Measurements from ENCODE around the gene COLEC12. TPM values are rescaled to one million over a fixed set of nuclear protein-coding genes. Genes with fewer than 3 reads are reported as not detected.

The COLEC12 gene
- polyA plus RNA-seq, 6 donors from 2014 or later: not detected

DNA sequence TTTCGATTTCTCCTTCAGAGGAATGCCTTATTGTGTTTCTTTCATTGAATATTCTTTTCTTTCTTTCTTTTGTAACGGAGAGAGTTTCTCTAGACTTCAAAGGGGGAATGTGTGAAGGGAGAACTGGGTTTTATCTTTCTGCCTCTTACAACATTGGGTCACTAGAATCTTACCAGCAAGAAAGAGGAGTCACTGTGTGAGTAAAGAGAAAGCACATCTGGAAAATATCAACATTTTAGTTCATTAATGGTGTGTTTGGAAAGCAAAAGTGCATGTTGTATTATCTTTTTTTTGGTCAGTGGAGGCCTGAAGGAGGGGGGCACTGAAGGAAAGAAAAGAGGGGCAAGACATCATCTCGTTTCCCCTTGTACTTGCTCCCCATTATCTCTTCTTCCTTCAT lies 146.0 kb downstream of the COLEC12 start:
- ATAC-seq (ENCODE audit: low read depth in 2 of 2) (no peak), DNase-seq (no peak)
- H3K4me1 Mint-ChIP-seq: peaks cover 0 to 4% (median 0%) of the 10 kb centered on the region in 3 donors
- H3K27me3 Mint-ChIP-seq: peaks cover 5 to 8% (median 5%) of the 10 kb centered on the region in 3 donors
- no peaks in the 10 kb centered on the region for H3K9me3 Mint-ChIP-seq
- no peaks in the 10 kb centered on the region for H3K36me3 Mint-ChIP-seq
- no peak overlapping the region for H3K27ac Mint-ChIP-seq
- H3K4me3 Mint-ChIP-seq: no peak overlapping the region

DNA sequence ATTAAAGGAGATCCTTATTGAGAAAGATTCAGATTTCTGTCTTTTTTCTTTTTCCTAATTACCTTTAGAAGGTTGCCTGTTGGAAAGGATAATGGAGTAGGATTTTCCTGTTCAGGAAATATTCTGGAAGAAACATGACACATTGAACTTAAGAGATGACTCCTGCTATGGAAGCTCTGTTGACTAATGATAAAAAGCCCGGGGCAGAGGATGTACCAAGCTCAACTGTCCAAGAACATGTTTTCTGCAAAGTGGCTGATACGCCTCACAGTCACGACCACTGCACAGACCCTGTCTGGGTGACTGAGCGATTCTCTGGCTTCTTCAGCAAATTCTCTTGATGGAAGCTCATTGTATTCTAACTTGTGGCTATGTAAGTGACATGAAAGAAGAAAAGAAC lies 146.5 kb downstream of the COLEC12 start:
- H3K4me1 Mint-ChIP-seq: peaks cover 0 to 4% (median 0%) of the 10 kb centered on the region in 3 donors

DNA sequence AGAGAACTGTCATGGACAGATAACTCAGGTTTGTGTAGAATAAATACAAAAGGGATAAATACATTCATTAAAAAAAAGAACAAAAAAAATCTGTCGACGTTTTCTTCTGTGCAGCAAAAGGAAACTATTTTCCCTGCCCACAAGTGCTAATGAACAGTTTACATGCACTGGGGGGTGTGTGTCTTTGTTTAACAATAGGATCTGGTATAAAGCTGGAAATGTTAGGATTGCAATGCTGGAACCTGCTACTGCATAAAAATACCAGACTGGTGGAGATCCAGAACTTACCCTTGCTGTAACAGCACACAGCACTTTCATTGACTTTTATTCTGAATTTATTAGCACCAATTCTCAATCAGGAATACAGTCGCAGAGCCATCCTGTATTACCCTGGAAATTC lies 148.1 kb downstream of the COLEC12 start:
- Mint-ChIP-seq H3K27ac (no peak overlapping the region), H3K4me1 (no peaks in the 10 kb centered on the region), H3K4me3 (no peak overlapping the region), H3K27me3 (peaks cover 5 to 8% (median 5%) of the 10 kb centered on the region in 3 donors), H3K9me3 (no peaks in the 10 kb centered on the region), H3K36me3 (no peaks in the 10 kb centered on the region)
- ATAC-seq (ENCODE audit: low read depth in 2 of 2) (no peak), DNase-seq (no peak)

More for the DNA sequence above, 146.5 kb downstream of the COLEC12 start:
- no peak for DNase-seq
- Mint-ChIP-seq H3K27me3 (peaks cover 5 to 8% (median 5%) of the 10 kb centered on the region in 3 donors), H3K36me3 (no peaks in the 10 kb centered on the region), H3K4me3 (no peak overlapping the region), H3K27ac (no peak overlapping the region), H3K9me3 (no peaks in the 10 kb centered on the region)
- no peak for ATAC-seq (ENCODE audit: low read depth in 2 of 2)

DNA sequence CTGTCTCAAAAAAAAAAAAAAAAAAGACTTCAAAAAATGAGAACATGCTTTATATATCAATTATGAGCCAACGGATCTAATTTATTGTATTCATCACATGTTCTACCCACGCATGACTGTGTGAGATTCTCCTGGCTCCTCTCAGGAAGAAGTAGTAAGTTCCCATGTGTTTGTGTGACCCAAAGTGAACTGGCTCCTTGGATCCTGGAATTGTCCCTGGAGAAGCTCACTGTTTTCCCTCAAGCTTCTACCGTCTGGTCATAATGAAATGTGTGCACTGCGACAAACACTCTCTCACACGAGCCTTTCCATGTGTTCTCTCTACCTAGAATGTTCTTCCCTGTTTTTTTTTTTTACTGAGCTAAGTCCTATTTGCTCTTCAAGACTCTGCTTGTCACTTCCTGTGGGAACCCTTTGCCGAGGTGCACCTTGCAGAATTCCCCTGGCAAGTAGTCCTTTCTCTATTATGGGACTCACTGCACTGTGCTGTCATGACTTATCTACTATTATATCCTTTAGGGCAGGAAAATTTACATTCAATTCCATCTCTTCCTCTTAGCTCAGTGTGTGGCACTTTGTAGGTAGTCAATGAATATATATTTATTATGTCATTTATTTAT lies 149.4 kb downstream of the COLEC12 start:
- peaks cover 5 to 8% (median 5%) of the 10 kb centered on the region in 3 donors for H3K27me3 Mint-ChIP-seq
- ATAC-seq (ENCODE audit: low read depth in 2 of 2) (no peak), DNase-seq (no peak)
- H3K27ac Mint-ChIP-seq: no peak overlapping the region
- H3K9me3 Mint-ChIP-seq: peaks cover 0 to 6% (median 4%) of the 10 kb centered on the region in 7 donors
- no peaks in the 10 kb centered on the region for H3K36me3 Mint-ChIP-seq
- H3K4me1 Mint-ChIP-seq: no peaks in the 10 kb centered on the region
- H3K4me3 Mint-ChIP-seq: no peak overlapping the region

DNA sequence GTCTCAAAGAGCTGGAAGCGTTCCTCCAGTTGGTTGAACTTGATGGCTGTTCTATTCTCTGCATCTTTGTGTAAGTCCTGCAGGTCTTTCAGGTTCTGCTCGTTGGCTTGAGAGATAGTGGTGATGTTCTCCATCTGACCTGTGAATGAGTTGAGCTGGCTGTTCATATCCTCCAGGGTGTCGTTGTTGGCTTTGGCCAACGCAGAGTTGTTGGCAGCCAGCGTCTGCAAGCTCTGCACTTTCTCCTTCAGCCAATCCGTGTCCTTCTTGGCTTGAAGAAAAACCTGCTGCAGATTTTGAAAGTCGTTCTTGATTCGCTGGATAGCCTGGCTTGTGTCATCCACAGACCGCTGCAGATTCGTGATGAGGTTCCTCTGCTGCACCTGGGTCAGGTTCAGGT lies 153.9 kb downstream of the COLEC12 start:
- H3K4me1 Mint-ChIP-seq: no peaks in the 10 kb centered on the region
- H3K4me3 Mint-ChIP-seq: no peak overlapping the region
- H3K27ac Mint-ChIP-seq: no peak overlapping the region
- no peak for DNase-seq
- no peak for ATAC-seq (ENCODE audit: low read depth in 2 of 2)
- peaks cover 0 to 12% (median 5%) of the 10 kb centered on the region in 3 donors for H3K27me3 Mint-ChIP-seq
- no peaks in the 10 kb centered on the region for H3K36me3 Mint-ChIP-seq
- H3K9me3 Mint-ChIP-seq: peaks cover 0 to 10% (median 4%) of the 10 kb centered on the region in 7 donors

- no peak for DNase-seq
- no peak for ATAC-seq (ENCODE audit: low read depth in 2 of 2)
- no peaks in the 10 kb centered on the region for H3K36me3 Mint-ChIP-seq
- peaks cover 0 to 22% (median 8%) of the 10 kb centered on the region in 3 donors for H3K27me3 Mint-ChIP-seq
- no peak overlapping the region for H3K4me3 Mint-ChIP-seq
- no peak overlapping the region for H3K27ac Mint-ChIP-seq
- peaks cover 0 to 4% (median 0%) of the 10 kb centered on the region in 7 donors for H3K9me3 Mint-ChIP-seq
- no peaks in the 10 kb centered on the region for H3K4me1 Mint-ChIP-seq
Measured at GRCh38 chr18:341102-341501, 159.4 kb downstream of the COLEC12 start.

- DNase-seq (no peak), ATAC-seq (ENCODE audit: low read depth in 2 of 2) (no peak)
- no peaks in the 10 kb centered on the region for H3K36me3 Mint-ChIP-seq
- no peaks in the 10 kb centered on the region for H3K4me1 Mint-ChIP-seq
- H3K4me3 Mint-ChIP-seq: no peak overlapping the region
- peaks cover 0 to 22% (median 8%) of the 10 kb centered on the region in 3 donors for H3K27me3 Mint-ChIP-seq
- H3K27ac Mint-ChIP-seq: no peak overlapping the region
- peaks cover 0 to 4% (median 0%) of the 10 kb centered on the region in 7 donors for H3K9me3 Mint-ChIP-seq
Measured at GRCh38 chr18:340044-340443, 160.5 kb downstream of the COLEC12 start.

DNA sequence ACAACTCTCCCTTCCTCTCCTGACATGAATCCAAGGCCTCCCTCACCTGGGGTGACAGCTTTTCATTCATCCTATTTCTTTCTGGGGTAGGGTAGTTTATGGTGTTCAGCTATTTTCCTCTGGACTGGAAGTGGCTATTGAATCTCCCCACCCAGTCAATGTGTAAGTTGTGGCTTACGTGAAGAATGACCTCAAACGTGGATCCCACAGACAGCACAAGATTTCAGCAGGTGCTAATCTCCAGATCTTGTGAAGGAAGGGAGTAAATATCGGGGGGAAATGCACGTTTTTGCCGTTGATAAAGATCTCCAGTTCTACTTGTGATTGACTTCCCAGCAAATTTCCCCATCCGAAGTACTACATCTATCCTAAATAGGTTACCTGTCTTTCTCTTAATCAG lies 161.3 kb downstream of the COLEC12 start:
- no peak overlapping the region for H3K27ac Mint-ChIP-seq
- H3K9me3 Mint-ChIP-seq: peaks cover 0 to 4% (median 0%) of the 10 kb centered on the region in 7 donors
- ATAC-seq (ENCODE audit: low read depth in 2 of 2) (no peak), DNase-seq (no peak)
- no peaks in the 10 kb centered on the region for H3K4me1 Mint-ChIP-seq
- peaks cover 0 to 22% (median 8%) of the 10 kb centered on the region in 3 donors for H3K27me3 Mint-ChIP-seq
- H3K4me3 Mint-ChIP-seq: no peak overlapping the region
- H3K36me3 Mint-ChIP-seq: no peaks in the 10 kb centered on the region

DNA sequence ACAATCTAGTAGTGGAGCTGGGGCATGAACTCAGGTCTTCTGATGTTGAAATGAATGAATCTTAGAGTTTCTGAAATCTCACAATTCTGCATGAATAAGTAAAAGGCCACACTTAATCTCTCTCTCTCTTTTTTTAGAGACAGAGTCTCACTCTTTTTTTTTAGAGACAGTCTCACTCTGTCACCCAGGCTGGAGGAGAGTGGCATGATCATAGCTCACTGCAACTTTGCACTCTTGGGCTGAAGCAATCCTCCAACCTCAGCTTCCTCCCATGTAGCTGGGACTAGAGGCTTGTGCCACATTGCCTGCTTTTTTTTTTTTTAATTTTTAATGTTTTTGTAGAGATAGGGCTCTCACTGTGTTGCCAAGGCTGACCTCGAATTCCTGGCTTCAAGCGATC lies 163.8 kb downstream of the COLEC12 start:
- H3K36me3 Mint-ChIP-seq: no peaks in the 10 kb centered on the region
- peaks cover 0 to 4% (median 0%) of the 10 kb centered on the region in 7 donors for H3K9me3 Mint-ChIP-seq
- H3K4me3 Mint-ChIP-seq: no peak overlapping the region
- H3K27me3 Mint-ChIP-seq: peaks cover 0 to 18% (median 15%) of the 10 kb centered on the region in 3 donors
- peaks cover 0 to 2% (median 0%) of the 10 kb centered on the region in 3 donors for H3K4me1 Mint-ChIP-seq
- H3K27ac Mint-ChIP-seq: no peak overlapping the region
- DNase-seq (no peak), ATAC-seq (ENCODE audit: low read depth in 2 of 2) (no peak)

DNA sequence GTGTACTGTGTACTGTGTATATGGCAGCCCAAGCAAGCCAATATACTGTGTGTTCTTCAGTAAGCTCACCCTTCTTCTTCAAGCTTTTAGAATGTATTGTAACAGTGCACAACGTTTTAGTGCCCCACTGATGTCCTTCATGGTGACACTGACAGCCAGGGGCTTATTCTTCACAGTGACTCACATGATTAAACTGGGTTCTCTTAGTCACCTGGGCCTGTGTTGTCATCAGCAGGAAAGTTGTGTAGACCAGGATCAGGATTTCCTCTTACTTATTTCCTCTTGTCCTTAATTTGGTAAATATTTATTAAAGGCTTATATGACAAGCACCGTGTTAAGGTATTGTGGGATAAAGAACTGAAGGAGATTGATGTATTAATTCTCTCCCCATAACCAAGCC lies 164.8 kb downstream of the COLEC12 start:
- Mint-ChIP-seq H3K4me1 (peaks cover 0 to 3% (median 0%) of the 10 kb centered on the region in 3 donors), H3K27ac (no peak overlapping the region), H3K4me3 (no peak overlapping the region), H3K36me3 (no peaks in the 10 kb centered on the region), H3K9me3 (peaks cover 0 to 4% (median 0%) of the 10 kb centered on the region in 7 donors), H3K27me3 (peaks cover 5 to 18% (median 15%) of the 10 kb centered on the region in 3 donors)
- no peak for DNase-seq
- no peak for ATAC-seq (ENCODE audit: low read depth in 2 of 2)

DNA sequence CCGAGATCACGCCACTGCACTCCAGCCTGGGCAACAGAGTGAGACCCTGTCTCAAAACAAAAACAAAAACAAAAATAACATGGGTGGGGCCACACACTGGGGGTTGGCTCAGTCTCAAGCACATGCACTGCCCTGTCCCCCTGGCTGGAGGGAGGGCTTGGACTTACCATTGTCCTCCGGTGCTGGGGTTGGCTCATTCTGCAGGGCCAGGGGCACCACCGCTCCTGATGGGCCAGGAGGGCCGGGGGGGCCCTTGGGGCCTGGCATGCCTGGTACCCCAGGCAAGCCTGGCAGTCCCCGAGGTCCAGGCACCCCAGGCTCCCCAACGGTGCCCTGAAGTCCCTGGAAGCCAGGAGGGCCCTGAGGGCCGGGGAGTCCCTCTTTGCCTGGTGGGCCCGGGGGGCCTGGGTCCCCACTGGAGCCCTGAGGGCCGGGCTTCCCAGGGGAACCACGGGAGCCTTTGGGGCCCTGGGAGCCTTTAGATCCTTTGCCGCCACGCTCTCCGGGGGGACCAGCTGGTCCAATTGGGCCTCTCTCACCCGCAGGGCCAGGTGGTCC lies 165.8 kb downstream of the COLEC12 start:
- no peak overlapping the region for H3K4me3 Mint-ChIP-seq
- H3K36me3 Mint-ChIP-seq: no peaks in the 10 kb centered on the region
- H3K9me3 Mint-ChIP-seq: peaks cover 0 to 4% (median 0%) of the 10 kb centered on the region in 7 donors
- peaks cover 5 to 20% (median 18%) of the 10 kb centered on the region in 3 donors for H3K27me3 Mint-ChIP-seq
- no peak overlapping the region for H3K27ac Mint-ChIP-seq
- DNase-seq: no peak
- ATAC-seq (ENCODE audit: low read depth in 2 of 2): no peak
- H3K4me1 Mint-ChIP-seq: peaks cover 0 to 3% (median 0%) of the 10 kb centered on the region in 3 donors

DNA sequence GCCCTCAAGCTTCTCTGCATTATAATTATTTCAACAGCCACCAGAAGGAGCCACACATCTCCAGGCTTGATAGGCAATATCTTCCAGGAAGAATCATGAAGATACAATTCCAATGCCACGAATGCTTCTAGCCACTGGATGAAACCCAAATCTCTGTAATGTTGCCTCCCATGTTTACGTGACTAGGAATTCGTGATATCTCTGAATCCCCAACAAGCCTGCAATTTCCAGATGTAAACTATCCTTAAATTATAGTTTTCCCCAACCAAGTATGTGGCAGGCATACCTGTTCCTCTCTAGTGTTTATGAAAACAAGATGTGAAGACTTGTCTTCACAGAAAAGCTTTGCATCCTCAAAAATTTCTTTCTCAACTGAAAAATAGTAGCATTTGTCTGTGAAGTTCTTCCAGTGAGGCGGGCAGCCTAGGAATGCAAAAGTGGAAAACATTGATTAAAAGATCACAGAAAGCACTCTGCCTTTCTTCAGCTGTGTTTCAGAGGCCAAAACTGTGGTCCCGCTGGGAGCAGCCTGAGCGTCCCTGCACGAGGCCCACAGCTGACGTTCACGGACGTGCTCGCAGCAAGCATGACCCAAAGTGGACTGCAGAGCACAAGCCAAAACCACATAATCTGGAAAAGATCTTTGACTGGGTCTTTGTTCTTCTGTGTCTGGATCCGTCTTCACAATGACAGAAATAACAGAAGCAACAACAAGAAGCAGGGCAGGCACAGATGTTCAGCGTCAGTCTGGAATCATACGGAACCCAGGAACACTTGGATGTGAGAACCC lies 167.6 kb downstream of the COLEC12 start:
- Mint-ChIP-seq H3K27ac (peak overlapping the region in 1 of 6 donors; percentile 44), H3K36me3 (no peaks in the 10 kb centered on the region), H3K4me1 (peaks cover 0 to 3% (median 0%) of the 10 kb centered on the region in 3 donors), H3K4me3 (peak overlapping the region in 1 of 8 donors; percentile 48), H3K9me3 (peaks cover 0 to 2% (median 0%) of the 10 kb centered on the region in 7 donors), H3K27me3 (peaks cover 5 to 13% (median 13%) of the 10 kb centered on the region in 3 donors)
- no peak for DNase-seq
- no peak for ATAC-seq (ENCODE audit: low read depth in 2 of 2)

DNA sequence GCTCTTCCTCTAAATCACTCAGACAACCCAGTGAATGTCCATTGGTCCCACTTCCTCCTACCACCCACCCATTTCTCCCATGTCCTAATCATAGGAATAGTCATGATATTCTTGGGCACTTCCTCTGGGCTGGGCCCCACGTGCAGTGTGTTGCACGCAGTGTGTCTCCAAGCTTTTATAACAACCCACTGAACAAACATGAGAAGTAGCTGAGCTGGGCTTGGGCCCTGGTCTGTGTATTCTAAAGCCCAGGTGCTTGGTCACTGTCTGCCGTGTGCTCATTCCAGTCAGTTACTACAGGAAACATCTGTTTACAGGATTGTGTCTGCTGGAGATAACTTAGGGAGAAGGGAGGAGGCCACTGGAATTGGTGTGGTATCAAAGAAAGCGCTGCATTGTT lies 168.5 kb downstream of the COLEC12 start:
- Mint-ChIP-seq H3K27me3 (peaks cover 5 to 12% (median 8%) of the 10 kb centered on the region in 3 donors), H3K4me1 (peaks cover 0 to 3% (median 0%) of the 10 kb centered on the region in 3 donors), H3K9me3 (no peaks in the 10 kb centered on the region), H3K4me3 (no peak overlapping the region), H3K27ac (no peak overlapping the region), H3K36me3 (no peaks in the 10 kb centered on the region)
- no peak for ATAC-seq (ENCODE audit: low read depth in 2 of 2)
- no peak for DNase-seq

Measured in naive B cell (primary cell).